ENCODE measurements around the gene PRDM10.

DNA sequence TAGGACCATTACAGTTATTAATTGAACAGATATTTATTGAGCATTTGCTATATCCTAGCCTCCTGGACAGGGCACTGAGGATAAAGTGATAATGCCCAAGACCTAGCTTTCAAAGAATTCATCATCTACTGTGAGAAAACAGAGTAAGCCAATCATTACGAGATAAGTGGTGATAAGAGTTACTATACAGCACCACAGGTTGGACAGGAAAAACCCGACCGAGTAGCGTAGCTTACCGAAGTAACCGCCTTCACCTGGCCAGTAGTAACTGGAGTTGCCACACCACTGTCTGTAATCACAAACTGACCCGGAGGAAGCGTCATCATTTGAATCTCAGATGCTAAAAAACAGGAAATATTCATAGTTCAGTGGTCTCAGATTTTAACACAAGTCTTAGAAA is 97.2 kb downstream of the PRDM10 start:
- TF ChIP-seq, protein P1, sequence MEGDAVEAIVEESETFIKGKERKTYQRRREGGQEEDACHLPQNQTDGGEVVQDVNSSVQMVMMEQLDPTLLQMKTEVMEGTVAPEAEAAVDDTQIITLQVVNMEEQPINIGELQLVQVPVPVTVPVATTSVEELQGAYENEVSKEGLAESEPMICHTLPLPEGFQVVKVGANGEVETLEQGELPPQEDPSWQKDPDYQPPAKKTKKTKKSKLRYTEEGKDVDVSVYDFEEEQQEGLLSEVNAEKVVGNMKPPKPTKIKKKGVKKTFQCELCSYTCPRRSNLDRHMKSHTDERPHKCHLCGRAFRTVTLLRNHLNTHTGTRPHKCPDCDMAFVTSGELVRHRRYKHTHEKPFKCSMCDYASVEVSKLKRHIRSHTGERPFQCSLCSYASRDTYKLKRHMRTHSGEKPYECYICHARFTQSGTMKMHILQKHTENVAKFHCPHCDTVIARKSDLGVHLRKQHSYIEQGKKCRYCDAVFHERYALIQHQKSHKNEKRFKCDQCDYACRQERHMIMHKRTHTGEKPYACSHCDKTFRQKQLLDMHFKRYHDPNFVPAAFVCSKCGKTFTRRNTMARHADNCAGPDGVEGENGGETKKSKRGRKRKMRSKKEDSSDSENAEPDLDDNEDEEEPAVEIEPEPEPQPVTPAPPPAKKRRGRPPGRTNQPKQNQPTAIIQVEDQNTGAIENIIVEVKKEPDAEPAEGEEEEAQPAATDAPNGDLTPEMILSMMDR (IDR thresholded peaks at IDR 0.05; ENCODE audit: poor library complexity, severe bottlenecking) = no peak
- TF ChIP-seq SMC3 (conservative IDR thresholded peaks at IDR 0.05; ENCODE audit: poor library complexity) (no peak), POLR2AphosphoS5 (IDR thresholded peaks at IDR 0.05) (no peak), EP300 (conservative IDR thresholded peaks at IDR 0.05; ENCODE audit: poor library complexity, severe bottlenecking) (no peak), RAD21 (conservative IDR thresholded peaks at IDR 0.05) (no peak), EZH2 (IDR thresholded peaks at IDR 0.05; ENCODE audit: borderline replicate concordance, insufficient read depth, low read length, poor library complexity, severe bottlenecking) (no peak), TAF1 (IDR thresholded peaks at IDR 0.05; ENCODE audit: low read depth) (no peak)
- TF ChIP-seq, protein P2, sequence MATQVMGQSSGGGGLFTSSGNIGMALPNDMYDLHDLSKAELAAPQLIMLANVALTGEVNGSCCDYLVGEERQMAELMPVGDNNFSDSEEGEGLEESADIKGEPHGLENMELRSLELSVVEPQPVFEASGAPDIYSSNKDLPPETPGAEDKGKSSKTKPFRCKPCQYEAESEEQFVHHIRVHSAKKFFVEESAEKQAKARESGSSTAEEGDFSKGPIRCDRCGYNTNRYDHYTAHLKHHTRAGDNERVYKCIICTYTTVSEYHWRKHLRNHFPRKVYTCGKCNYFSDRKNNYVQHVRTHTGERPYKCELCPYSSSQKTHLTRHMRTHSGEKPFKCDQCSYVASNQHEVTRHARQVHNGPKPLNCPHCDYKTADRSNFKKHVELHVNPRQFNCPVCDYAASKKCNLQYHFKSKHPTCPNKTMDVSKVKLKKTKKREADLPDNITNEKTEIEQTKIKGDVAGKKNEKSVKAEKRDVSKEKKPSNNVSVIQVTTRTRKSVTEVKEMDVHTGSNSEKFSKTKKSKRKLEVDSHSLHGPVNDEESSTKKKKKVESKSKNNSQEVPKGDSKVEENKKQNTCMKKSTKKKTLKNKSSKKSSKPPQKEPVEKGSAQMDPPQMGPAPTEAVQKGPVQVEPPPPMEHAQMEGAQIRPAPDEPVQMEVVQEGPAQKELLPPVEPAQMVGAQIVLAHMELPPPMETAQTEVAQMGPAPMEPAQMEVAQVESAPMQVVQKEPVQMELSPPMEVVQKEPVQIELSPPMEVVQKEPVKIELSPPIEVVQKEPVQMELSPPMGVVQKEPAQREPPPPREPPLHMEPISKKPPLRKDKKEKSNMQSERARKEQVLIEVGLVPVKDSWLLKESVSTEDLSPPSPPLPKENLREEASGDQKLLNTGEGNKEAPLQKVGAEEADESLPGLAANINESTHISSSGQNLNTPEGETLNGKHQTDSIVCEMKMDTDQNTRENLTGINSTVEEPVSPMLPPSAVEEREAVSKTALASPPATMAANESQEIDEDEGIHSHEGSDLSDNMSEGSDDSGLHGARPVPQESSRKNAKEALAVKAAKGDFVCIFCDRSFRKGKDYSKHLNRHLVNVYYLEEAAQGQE (IDR thresholded peaks at IDR 0.05; ENCODE audit: borderline replicate concordance) = no peak
